HG02798 (cell line): ENCODE measurements around the gene ADAMTS9.

Experiments used
- ATAC-seq: cut with Tn5 transposase; IDR thresholded peaks from one replicate; pipeline ENCODE4 v1.9.1; 2021; ENCODE audit warnings: mild to moderate bottlenecking; ENCODE audit not compliant: unreplicated experiment, poor library complexity

ADAMTS9 gene

DNA sequence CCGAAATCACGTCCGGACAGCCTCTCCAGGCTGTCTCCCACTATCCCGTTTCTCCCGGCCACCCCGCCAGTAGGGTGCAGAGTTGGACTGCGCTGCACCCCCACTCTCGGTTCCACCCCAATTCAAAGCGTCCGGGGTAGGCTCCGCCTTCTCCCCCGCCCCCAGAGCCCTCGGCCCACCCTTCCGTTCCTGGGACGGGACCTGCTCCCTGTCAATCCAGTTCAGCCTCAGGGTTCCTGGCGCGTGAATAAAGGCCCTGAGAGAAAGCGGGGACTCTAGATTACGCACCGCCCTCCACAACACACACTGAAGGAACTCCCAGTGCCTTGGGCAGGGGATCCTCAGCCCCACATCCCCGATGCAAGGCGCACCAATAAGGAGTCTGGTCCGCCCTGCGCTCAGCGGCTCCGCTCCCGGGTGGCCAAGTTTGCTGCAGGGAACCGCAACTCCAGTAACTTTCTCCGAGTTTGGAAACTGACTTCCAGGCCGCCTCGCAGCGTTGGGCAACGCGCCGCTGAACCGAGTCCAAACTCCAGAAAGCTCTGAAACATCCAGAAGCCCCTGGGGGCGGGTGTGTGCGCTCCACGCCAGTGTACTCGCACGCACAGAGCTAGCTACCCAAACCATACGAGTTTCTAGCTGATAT lies 1.9 kb downstream of the ADAMTS9 start:
- no peak for ATAC-seq

DNA sequence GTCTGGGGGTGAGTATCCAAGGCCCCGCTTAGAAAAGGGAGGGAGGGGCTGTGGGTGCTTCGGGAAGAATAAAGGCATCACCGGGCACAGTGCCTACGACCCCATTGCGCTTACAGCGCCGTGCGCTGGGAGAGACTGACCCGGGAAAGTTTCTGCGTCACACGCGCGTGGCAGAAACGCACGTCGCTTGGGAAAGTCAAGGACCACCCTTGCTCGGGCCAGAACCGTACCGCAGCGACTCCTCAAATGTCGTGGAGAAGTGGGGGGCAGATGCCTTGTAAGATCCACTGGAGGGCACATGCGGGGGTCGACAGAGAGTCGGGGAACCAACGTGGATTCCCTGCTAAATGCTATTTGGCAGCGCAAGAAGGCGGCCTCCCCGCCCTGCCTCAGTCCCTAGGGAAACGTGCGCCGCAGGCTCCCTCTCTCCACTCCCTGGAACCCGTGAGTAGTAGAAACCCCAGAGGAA lies 2.4 kb downstream of the ADAMTS9 start:
- ATAC-seq, result no peak

DNA sequence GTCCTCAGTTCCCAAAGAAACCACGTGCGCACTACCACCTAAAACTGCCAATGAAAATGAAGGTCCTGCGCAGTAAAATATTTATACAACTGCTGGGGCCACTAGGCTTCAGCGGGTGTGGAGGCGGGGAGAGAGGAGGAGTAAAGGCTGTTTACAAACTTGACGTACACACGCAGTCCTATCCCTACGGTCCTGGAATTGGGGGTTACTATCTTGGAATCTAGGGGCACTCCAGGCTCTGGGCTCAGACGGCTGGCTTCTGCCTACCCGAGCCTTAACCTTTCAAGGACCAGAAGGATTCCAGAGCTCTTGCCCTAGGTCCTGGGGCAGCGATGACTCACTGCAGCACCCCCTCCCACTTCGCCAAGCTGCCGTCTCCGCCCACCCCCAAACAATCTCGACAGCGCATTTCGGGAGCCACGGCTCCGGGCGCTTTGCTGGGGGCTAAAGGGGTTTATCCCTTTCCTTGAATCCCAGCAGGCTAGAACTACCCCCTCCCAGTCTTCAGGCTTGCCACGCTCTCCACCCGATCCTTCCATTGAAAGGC lies 3.0 kb downstream of the ADAMTS9 start:
- no peak for ATAC-seq

DNA sequence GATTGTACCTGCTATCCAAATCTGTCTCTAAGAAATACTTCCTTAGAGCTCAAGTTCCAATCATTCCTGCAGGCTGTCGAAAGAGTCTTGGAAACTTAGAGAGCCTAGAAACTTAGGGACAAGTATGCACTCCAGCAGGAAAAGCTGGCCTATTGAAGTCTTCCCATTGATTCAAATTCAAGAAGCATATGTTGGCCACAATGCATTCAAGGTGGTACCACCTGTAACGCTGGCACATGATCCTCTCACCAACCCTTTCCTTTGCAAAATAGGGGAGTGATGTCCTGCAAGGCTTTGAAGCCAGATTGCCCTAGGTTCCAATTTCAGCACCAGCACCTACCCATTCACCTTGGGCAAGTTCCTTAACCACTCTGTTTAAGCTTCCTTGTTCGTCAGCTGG lies 6.0 kb downstream of the ADAMTS9 start:
- ATAC-seq, result no peak

DNA sequence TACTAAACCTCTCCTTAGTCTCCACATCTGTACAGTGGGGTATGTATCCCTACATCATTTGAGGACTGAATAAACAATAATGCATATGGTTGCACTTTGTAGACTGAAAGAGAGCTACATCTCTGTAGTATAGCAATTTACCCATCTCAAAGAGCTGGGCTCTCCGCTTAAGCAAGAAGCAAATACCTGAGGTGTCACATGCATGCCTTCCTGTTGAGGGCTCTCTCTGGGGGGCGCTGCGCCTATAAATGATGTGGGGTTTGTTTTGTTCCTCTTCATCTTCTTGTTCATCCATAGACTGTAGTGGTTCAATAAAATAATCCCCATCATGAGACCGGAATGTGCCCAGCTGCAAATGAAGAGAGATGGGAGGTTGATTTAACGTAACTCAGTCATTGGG lies 6.8 kb downstream of the ADAMTS9 start:
- ATAC-seq, result no peak

DNA sequence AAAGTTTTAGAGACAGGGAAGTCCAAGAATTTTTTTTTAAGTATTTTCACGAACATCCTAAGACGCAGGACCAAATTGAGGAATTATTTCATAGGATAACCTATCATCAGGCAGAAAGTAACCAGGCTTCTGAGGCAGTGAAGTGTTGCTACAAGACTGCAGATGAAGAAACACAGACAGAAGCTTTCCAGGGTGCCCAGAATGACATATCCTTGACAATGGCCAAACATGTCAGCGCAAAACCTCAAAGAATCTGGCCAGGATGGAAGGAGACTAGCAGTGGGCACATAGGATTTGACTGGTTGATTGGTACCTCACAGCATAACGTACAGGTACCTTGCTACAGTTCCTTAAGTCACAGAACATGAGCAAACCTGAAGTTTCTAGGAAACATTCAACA lies 7.5 kb downstream of the ADAMTS9 start:
- no peak for ATAC-seq

DNA sequence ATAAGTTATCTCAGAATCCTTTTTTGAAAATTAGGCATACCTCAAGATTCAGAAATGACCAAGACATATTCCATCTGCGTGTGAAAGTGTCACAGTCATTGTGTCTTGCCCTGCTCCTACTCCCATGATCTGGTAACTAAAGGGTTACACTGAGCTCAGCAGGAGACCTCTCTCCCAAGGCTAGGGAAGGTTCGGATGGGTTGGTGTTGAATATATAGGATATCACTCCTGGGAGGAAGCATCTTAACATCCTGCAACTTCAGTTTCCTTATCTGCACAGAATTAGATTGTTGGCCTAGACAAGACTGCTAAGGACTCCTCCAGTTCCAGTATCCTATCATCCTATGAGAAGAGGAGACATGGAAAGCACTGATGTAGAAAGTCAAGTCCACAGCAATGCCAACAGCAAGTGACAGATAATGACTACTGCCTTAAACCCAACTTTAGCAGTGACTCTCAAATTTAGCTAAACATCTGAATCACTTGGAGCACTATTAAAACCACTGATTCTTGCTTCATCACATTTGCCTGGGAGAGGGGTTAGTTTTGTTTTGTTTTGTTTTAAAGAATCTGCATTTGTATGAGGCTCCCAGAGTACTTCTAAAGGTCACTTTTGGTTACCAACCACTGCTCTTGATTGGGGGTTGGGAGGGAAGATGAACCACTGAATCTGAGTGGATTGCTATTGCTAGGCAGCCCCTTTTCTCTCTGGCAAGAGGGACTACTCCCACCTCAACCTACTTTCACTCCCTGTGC lies 9.7 kb downstream of the ADAMTS9 start:
- ATAC-seq, result no peak

DNA sequence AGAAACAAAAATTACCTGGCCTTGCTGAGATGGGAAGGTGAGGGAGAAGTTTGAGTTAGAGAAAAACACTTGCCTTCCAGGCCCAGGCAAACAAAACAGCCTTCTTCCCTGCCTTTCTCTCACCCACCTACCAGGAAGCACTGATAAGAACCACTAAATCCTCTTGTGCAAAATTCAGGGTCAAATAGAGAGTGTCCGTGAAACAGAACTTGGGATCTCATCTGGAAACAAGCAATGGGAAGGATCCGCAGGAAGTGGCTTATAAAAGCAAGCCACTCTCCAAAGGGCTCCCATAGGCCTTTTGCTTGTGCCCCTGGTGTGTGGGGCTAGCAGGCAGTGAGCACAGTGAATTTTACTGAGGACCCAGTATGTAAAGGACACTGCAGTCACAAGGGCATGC lies 11.0 kb downstream of the ADAMTS9 start:
- ATAC-seq, result no peak

DNA sequence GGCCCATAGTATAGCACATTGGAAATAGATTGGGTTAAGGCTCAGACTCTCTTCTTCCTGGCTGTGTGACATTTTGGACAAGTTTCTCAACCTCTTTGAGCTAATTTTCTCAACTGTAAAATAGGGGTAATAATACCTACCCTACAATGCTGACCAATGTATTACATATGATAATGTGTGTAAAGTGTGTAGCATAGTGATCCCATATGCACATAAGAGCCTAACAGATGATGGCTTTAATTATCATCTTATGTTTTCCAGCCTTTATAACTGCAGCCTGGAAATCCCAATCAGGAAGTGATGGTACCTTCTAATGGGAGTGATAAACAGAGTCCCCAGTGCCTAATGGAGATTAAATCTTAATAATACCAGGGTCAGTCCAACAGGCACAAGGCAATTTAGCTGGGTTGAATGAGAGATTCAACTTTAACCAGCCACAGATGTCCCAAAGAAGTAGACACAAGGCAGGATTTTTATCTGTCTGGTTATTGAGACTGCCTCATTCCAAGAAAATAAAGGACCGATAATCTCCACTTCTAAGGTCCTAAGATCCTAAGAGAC lies 12.0 kb downstream of the ADAMTS9 start:
- no peak for ATAC-seq

DNA sequence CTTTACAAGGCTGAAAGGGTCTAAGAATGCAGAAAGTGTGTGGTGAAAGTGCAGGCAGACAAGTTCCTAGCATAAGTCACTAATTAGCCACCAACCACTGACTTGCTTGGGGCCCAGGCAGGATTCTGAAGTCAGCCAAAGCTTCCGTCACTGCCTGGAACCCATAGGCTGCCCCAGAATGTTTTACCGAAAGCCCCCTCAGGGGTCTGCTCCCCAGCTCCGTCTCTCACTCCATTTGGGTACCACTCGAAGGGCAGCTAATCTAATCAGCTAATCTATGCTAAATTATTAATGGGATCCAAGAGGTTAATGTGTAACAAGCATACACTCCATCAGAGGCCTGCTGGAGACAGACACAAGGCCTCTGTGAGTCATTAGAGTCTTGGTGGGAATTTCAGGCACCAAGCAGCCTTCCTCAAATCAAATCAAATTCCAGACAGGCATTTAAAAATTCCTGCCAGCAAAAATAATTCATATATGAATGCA lies 13.2 kb downstream of the ADAMTS9 start:
- no peak for ATAC-seq

DNA sequence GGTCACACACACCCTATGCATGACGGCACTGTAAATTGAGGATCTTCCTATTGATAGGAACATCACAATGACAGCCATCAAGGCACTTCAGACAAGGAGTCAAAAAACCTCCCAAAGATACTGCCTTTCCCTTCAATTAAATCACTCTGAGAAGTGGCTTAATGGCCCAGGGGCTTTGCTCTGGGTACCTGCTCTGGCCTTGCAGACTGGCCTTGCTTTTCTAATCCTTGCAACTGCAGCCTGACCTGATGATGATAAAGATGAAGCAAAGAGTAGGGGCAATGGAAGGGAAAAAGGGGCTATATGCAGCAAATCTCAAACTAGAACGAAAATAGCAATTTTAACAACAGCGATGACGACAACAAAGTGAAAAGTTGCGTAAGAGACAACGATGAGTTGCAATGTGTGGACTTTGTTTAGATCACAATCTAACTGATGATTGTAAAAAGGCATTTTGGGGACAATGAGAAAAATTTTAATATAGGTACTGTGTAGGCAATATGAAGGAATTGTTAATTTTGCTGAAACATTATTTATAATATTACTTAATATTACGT lies 14.6 kb downstream of the ADAMTS9 start:
- no peak for ATAC-seq

DNA sequence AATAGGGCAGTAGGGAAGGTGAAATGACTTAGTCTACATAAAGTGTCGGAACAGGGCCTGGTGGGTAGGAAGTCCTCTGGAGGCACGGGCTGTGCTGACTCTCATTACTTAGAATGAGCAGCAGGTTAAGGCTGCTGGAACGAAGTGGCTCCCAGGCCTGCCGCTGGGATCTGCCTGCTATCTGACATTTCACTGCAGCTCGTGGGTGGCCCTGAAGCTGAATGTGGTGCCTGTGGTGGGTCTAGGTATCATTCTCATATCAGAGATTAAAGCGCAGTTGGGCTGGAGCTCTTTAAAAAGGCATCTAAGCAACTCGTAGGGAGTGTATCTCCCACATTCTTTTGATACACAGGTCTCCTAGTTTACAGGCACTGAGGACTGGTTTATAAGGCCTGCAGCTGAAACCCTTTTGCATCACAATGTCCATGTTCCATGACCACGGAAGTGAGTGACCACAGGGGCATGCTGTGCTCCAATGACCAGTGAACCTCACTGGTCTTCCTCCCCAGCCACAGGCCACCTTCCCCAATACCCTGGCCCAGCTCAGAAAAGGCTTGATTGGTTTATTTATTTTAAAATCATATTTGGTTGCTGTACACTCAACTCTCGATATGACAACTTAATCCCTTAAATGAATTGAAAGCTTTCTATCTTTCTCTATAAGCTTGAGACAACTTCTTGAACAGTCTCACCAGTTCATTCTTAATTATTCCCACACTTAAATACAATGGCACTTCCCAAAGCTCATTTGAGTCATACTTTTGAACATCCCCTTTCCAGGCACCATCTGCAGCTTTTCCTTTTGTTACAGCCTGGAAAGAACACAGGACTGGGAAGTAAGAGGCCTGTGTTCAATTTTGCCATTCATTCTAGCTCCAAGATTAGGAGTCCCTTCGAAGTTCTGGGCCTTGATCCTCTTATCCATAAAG lies 19.0 kb downstream of the ADAMTS9 start:
- ATAC-seq, result no peak

DNA sequence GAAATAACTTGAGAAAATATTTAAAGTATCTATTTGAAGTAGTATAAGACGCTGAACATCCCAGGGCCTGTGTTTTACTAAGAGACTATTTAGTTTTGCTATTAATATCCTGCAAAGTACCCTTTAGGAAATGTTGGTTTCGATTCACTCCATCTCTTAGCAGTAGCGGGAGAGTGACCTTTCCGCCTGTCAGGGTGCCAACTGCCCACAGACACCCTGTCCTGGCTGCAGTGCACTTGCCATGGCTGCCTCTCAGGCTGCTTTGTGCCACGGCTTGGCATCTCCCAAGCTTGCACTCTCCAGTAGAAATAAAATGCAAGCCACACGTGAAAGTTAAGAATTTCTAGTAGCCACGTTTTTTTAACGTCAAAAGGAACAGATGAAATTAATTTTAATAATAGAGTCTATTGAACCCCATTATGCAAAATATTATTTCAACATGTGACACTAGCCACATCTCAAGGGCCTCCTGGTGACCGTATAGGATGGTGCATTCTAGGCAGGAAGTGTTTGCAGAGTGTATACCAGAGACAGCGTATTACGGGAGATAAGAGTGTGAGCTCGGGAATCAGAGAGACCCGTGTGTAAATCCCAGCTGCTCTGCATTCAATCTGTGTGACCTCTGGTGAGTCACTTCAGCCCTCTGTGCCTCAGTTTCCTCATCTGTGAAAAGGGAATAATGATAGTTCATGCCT lies 19.8 kb downstream of the ADAMTS9 start:
- ATAC-seq, result no peak

DNA sequence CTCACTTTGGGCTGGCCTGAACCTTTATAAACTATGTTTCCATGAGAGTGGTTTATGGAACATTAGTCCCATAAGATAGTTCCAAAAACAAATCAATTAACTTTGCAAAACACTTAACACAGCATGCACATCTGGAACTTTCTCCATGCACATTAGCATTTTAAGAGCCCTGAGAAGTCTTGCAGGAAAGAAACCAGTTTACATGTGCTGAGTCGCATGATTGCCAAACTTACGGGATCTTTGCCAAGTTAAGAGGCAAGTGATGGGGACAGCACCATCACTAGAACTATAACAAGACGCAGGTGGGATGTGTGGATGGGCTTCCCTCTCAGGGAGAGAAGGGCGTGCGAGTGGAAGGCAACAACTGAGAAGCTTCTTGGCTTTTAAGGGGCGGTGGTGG lies 20.7 kb downstream of the ADAMTS9 start:
- no peak for ATAC-seq

DNA sequence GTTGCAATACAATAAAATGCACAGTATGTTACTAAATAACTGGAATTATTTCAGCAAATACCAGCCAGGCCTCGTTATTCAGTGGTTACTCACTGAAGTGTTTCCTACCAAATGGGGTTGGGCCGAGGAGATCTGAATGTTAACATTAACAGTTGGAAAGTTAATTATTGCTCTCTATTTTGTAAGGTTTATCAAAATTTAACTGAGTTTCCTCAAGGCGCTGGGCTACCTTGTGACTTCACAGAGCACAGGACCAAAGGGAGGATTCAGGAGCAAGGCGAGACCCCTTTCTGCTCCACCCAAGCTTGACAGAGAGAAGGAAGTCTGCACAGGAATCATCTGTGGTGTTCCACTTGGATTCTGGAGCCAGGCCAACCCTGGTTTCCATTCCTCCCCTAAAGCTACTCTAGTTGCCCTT lies 21.6 kb downstream of the ADAMTS9 start:
- no peak for ATAC-seq

DNA sequence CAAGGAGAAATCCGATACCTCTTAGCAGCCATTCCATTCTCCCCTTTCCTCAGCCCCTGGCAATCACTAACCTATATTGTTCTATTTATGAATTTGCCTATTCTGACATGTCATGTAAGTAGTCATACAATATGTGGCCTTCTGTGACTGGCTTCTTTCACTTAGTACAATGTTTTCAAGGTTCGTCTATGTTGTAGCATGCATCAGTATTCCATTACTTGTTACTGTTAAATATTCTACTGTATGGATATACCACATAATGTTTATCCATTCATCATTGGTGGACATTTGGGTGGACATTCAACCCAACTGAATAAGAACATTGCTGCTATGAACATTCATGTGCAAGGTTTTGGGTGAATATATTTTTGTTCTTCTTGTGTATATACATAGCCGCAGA lies 23.4 kb downstream of the ADAMTS9 start:
- ATAC-seq, result no peak

DNA sequence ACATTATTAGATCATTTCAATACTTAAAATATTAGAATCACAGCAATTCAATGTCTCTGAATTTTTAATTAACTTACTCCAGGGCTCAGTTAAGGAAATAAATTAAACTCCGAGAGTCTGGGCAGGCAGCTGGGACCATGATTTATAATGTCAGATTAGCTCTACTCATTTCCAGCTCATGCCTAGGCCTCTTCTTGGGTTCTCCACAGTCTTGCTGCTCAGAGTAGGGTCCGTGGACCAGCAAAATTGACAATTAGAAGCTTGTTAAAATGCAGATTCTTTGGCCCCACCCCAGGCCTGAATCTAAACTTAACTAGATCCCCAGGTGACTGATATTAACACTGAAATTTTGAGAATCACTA lies 28.2 kb downstream of the ADAMTS9 start:
- ATAC-seq, result no peak

DNA sequence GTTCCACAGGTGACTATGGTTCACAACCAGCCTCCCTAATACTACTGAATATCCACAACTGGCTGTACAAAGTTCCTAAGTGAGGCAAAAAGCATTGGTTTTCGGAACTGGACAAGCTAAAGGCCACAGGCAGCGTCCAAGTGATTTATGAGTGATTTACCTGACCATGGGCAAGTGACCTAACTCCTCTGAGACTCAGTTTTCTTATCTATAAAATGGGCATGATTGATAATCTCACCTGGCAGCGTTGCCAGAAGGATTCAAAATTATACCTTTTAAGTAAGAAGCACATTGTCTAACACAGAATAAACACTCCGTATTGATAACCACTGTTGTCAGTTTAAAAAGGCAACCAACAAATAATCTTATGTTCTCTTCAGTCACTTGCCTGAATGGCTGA lies 29.8 kb downstream of the ADAMTS9 start:
- ATAC-seq, result no peak

DNA sequence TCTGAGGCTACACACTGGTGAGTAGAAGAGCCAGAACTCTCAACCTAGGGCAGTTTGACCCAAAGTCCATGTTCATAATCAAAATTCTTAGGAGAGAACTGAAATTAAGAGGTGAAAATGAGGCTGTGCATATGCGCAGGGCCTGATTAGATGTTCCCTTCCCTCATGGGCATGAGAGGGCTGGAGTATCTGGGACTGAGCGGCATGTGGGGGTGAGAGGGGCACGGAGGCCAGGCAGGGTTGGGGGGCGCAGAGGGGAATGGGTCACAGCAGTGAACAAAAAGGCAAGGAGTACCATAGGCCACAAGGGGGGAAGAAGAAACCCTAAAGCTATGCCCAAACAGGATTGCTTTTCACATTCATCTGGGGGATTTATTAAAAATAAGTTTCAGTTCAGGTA lies 31.3 kb downstream of the ADAMTS9 start:
- ATAC-seq, result no peak
